ENCODE measurements around the gene OR4K5. TPM values are rescaled to one million over a fixed set of nuclear protein-coding genes. Genes with fewer than 3 reads are reported as not detected.
A peak's percentile ranks its signal among the peaks of the same experiment; 100 is the strongest.

Gene OR4K5
- total RNA-seq, result not detected

GRCh38 chr14:19920021-19920657, at the start of gene OR4K5:
Gene OR4K5, plus strand, starts transcription at chr14:19920607. Its CDS starts 0 bp downstream, at chr14:19920607.
- intact Hi-C loops (cut with DNase I), result no loop called here
- DNase-seq, result no peak

GRCh38 chr14:19873178-19873577, 47.2 kb upstream of the OR4K5 start:
- no peak overlapping the region for H3K4me3 ChIP-seq
- no peak for TF ChIP-seq CTCF (IDR thresholded peaks at IDR 0.05)
- H3K4me1 ChIP-seq, result no peaks in the 10 kb centered on the region
- intact Hi-C loops (cut with DNase I), result no loop called here
- H3K36me3 ChIP-seq, result no peaks in the 10 kb centered on the region
- no peak for DNase-seq
- H3K27ac ChIP-seq, result no peak overlapping the region
- H3K9me3 ChIP-seq, result no peaks in the 10 kb centered on the region
- no peaks in the 10 kb centered on the region for H3K27me3 ChIP-seq
- H3K9ac ChIP-seq (ENCODE audit: low read depth in 2 of 2, low read length in 2 of 2), result no peak overlapping the region

More at GRCh38 chr14:19920021-19920657, at the start of gene OR4K5:
- Histone ChIP-seq H3K9me3 (peaks cover 5% of the 10 kb centered on the region), H3K27me3 (no peaks in the 10 kb centered on the region), H3K4me1 (no peaks in the 10 kb centered on the region), H3K4me3 (no peak within 1 kb of the TSS), H3K36me3 (no peaks in the 10 kb centered on the region), H3K27ac (no peak within 1 kb of the TSS), H3K9ac (ENCODE audit: low read depth in 2 of 2, low read length in 2 of 2) (no peak within 1 kb of the TSS)
- no peak for TF ChIP-seq CTCF (IDR thresholded peaks at IDR 0.05)

GRCh38 chr14:19874842-19875241, 45.6 kb upstream of the OR4K5 start, which contains the start of gene OR4K2:
Gene OR4K2, plus strand, starts transcription at chr14:19875142. Its CDS starts 1,126 bp downstream, at chr14:19876268.
- H3K9me3 ChIP-seq, result no peaks in the 10 kb centered on the region
- H3K27me3 ChIP-seq, result no peaks in the 10 kb centered on the region
- DNase-seq, result no peak
- H3K27ac ChIP-seq, result no peak within 1 kb of the TSS
- H3K36me3 ChIP-seq, result no peaks in the 10 kb centered on the region
- intact Hi-C loops (cut with DNase I), result no loop called here
- no peaks in the 10 kb centered on the region for H3K4me1 ChIP-seq
- no peak within 1 kb of the TSS for H3K4me3 ChIP-seq
- TF ChIP-seq CTCF (IDR thresholded peaks at IDR 0.05), result no peak
- no peak within 1 kb of the TSS for H3K9ac ChIP-seq (ENCODE audit: low read depth in 2 of 2, low read length in 2 of 2)

- Histone ChIP-seq H3K27ac (no peak overlapping the region), H3K27me3 (no peaks in the 10 kb centered on the region), H3K9me3 (no peaks in the 10 kb centered on the region), H3K4me3 (no peak overlapping the region), H3K9ac (ENCODE audit: low read depth in 2 of 2, low read length in 2 of 2) (no peak overlapping the region), H3K4me1 (no peaks in the 10 kb centered on the region), H3K36me3 (no peaks in the 10 kb centered on the region)
- DNase-seq, result no peak
- intact Hi-C loops (cut with DNase I), result no loop called here
- peak; percentile 61 for TF ChIP-seq CTCF (IDR thresholded peaks at IDR 0.05)
Observed at GRCh38 chr14:19878029-19878642, 42.3 kb upstream of the OR4K5 start.

- DNase-seq, result no peak
- H3K27ac ChIP-seq, result no peak overlapping the region
- intact Hi-C loops (cut with DNase I), result no loop called here
- H3K27me3 ChIP-seq, result no peaks in the 10 kb centered on the region
- H3K4me3 ChIP-seq, result no peak overlapping the region
- TF ChIP-seq CTCF (IDR thresholded peaks at IDR 0.05), result no peak
- peaks cover 12% of the 10 kb centered on the region for H3K9me3 ChIP-seq
- H3K36me3 ChIP-seq, result no peaks in the 10 kb centered on the region
- H3K4me1 ChIP-seq, result no peaks in the 10 kb centered on the region
- no peak overlapping the region for H3K9ac ChIP-seq (ENCODE audit: low read depth in 2 of 2, low read length in 2 of 2)
Observed at GRCh38 chr14:19895282-19895681, 25.1 kb upstream of the OR4K5 start.

Measured in colonic mucosa (tissue), 4 donors.